ENCODE measurements around the gene DNAAF5.

Gene DNAAF5

GRCh38 chr7:755413-755805 lies 28.9 kb downstream of the DNAAF5 start:
- H3K36me3 ChIP-seq (ENCODE audit: control insufficient read depth, insufficient read depth, low read length): peaks cover 42% of the 10 kb centered on the region
- no peaks in the 10 kb centered on the region for H3K4me1 ChIP-seq (ENCODE audit: control insufficient read depth, insufficient read depth, low read length, poor library complexity, severe bottlenecking)
- no peaks in the 10 kb centered on the region for H3K27me3 ChIP-seq (replicated peaks; ENCODE audit: control insufficient read depth, insufficient read depth, low read length, poor library complexity, severe bottlenecking)
- no peak for DNase-seq
- H3K27ac ChIP-seq (ENCODE audit: insufficient read depth, low read length, poor library complexity, severe bottlenecking): no peak overlapping the region
- no peak overlapping the region for H3K4me3 ChIP-seq (ENCODE audit: insufficient read depth, low read depth, low read length, poor library complexity, severe bottlenecking)
- no peaks in the 10 kb centered on the region for H3K9me3 ChIP-seq (ENCODE audit: control insufficient read depth, low read length)

GRCh38 chr7:756231-756927 lies 29.9 kb downstream of the DNAAF5 start:
- Histone ChIP-seq H3K36me3 (ENCODE audit: control insufficient read depth, insufficient read depth, low read length) (peaks cover 42% of the 10 kb centered on the region), H3K27me3 (replicated peaks; ENCODE audit: control insufficient read depth, insufficient read depth, low read length, poor library complexity, severe bottlenecking) (no peaks in the 10 kb centered on the region), H3K4me1 (ENCODE audit: control insufficient read depth, insufficient read depth, low read length, poor library complexity, severe bottlenecking) (no peaks in the 10 kb centered on the region), H3K4me3 (ENCODE audit: insufficient read depth, low read depth, low read length, poor library complexity, severe bottlenecking) (no peak overlapping the region), H3K9me3 (ENCODE audit: control insufficient read depth, low read length) (no peaks in the 10 kb centered on the region), H3K27ac (ENCODE audit: insufficient read depth, low read length, poor library complexity, severe bottlenecking) (no peak overlapping the region)
- DNase-seq: no peak

GRCh38 chr7:756928-757560 lies 30.5 kb downstream of the DNAAF5 start:
- Histone ChIP-seq H3K27ac (ENCODE audit: insufficient read depth, low read length, poor library complexity, severe bottlenecking) (no peak overlapping the region), H3K4me1 (ENCODE audit: control insufficient read depth, insufficient read depth, low read length, poor library complexity, severe bottlenecking) (no peaks in the 10 kb centered on the region), H3K4me3 (ENCODE audit: insufficient read depth, low read depth, low read length, poor library complexity, severe bottlenecking) (no peak overlapping the region), H3K36me3 (ENCODE audit: control insufficient read depth, insufficient read depth, low read length) (peaks cover 42% of the 10 kb centered on the region), H3K27me3 (replicated peaks; ENCODE audit: control insufficient read depth, insufficient read depth, low read length, poor library complexity, severe bottlenecking) (no peaks in the 10 kb centered on the region), H3K9me3 (ENCODE audit: control insufficient read depth, low read length) (no peaks in the 10 kb centered on the region)
- no peak for DNase-seq

GRCh38 chr7:757741-758163 lies 31.3 kb downstream of the DNAAF5 start:
- no peaks in the 10 kb centered on the region for H3K9me3 ChIP-seq (ENCODE audit: control insufficient read depth, low read length)
- no peak overlapping the region for H3K27ac ChIP-seq (ENCODE audit: insufficient read depth, low read length, poor library complexity, severe bottlenecking)
- peaks cover 42% of the 10 kb centered on the region for H3K36me3 ChIP-seq (ENCODE audit: control insufficient read depth, insufficient read depth, low read length)
- H3K27me3 ChIP-seq (replicated peaks; ENCODE audit: control insufficient read depth, insufficient read depth, low read length, poor library complexity, severe bottlenecking): no peaks in the 10 kb centered on the region
- H3K4me3 ChIP-seq (ENCODE audit: insufficient read depth, low read depth, low read length, poor library complexity, severe bottlenecking): no peak overlapping the region
- no peak for DNase-seq
- H3K4me1 ChIP-seq (ENCODE audit: control insufficient read depth, insufficient read depth, low read length, poor library complexity, severe bottlenecking): no peaks in the 10 kb centered on the region

GRCh38 chr7:759569-759968 lies 33.1 kb downstream of the DNAAF5 start:
- Histone ChIP-seq H3K36me3 (ENCODE audit: control insufficient read depth, insufficient read depth, low read length) (peaks cover 53% of the 10 kb centered on the region), H3K4me3 (ENCODE audit: insufficient read depth, low read depth, low read length, poor library complexity, severe bottlenecking) (no peak overlapping the region), H3K9me3 (ENCODE audit: control insufficient read depth, low read length) (no peaks in the 10 kb centered on the region), H3K27me3 (replicated peaks; ENCODE audit: control insufficient read depth, insufficient read depth, low read length, poor library complexity, severe bottlenecking) (no peaks in the 10 kb centered on the region), H3K27ac (ENCODE audit: insufficient read depth, low read length, poor library complexity, severe bottlenecking) (no peak overlapping the region), H3K4me1 (ENCODE audit: control insufficient read depth, insufficient read depth, low read length, poor library complexity, severe bottlenecking) (no peaks in the 10 kb centered on the region)
- DNase-seq: no peak

- H3K36me3 ChIP-seq (ENCODE audit: control insufficient read depth, insufficient read depth, low read length): peaks cover 51% of the 10 kb centered on the region
- no peak overlapping the region for H3K4me3 ChIP-seq (ENCODE audit: insufficient read depth, low read depth, low read length, poor library complexity, severe bottlenecking)
- H3K27me3 ChIP-seq (replicated peaks; ENCODE audit: control insufficient read depth, insufficient read depth, low read length, poor library complexity, severe bottlenecking): no peaks in the 10 kb centered on the region
- no peaks in the 10 kb centered on the region for H3K4me1 ChIP-seq (ENCODE audit: control insufficient read depth, insufficient read depth, low read length, poor library complexity, severe bottlenecking)
- no peaks in the 10 kb centered on the region for H3K9me3 ChIP-seq (ENCODE audit: control insufficient read depth, low read length)
- H3K27ac ChIP-seq (ENCODE audit: insufficient read depth, low read length, poor library complexity, severe bottlenecking): no peak overlapping the region
- no peak for DNase-seq
These were observed 33.5 kb downstream of the DNAAF5 start for GRCh38 chr7:760006-760405.

GRCh38 chr7:761101-761500 lies 34.6 kb downstream of the DNAAF5 start:
- Histone ChIP-seq H3K9me3 (ENCODE audit: control insufficient read depth, low read length) (no peaks in the 10 kb centered on the region), H3K36me3 (ENCODE audit: control insufficient read depth, insufficient read depth, low read length) (peaks cover 48% of the 10 kb centered on the region), H3K27me3 (replicated peaks; ENCODE audit: control insufficient read depth, insufficient read depth, low read length, poor library complexity, severe bottlenecking) (no peaks in the 10 kb centered on the region), H3K4me3 (ENCODE audit: insufficient read depth, low read depth, low read length, poor library complexity, severe bottlenecking) (no peak overlapping the region), H3K4me1 (ENCODE audit: control insufficient read depth, insufficient read depth, low read length, poor library complexity, severe bottlenecking) (no peaks in the 10 kb centered on the region), H3K27ac (ENCODE audit: insufficient read depth, low read length, poor library complexity, severe bottlenecking) (no peak overlapping the region)
- no peak for DNase-seq

GRCh38 chr7:761631-762030 lies 35.1 kb downstream of the DNAAF5 start:
- H3K4me3 ChIP-seq (ENCODE audit: insufficient read depth, low read depth, low read length, poor library complexity, severe bottlenecking): no peak overlapping the region
- DNase-seq: no peak
- H3K27me3 ChIP-seq (replicated peaks; ENCODE audit: control insufficient read depth, insufficient read depth, low read length, poor library complexity, severe bottlenecking): no peaks in the 10 kb centered on the region
- peaks cover 44% of the 10 kb centered on the region for H3K36me3 ChIP-seq (ENCODE audit: control insufficient read depth, insufficient read depth, low read length)
- H3K4me1 ChIP-seq (ENCODE audit: control insufficient read depth, insufficient read depth, low read length, poor library complexity, severe bottlenecking): no peaks in the 10 kb centered on the region
- no peak overlapping the region for H3K27ac ChIP-seq (ENCODE audit: insufficient read depth, low read length, poor library complexity, severe bottlenecking)
- H3K9me3 ChIP-seq (ENCODE audit: control insufficient read depth, low read length): no peaks in the 10 kb centered on the region

GRCh38 chr7:762885-763284 lies 36.4 kb downstream of the DNAAF5 start:
- Histone ChIP-seq H3K36me3 (ENCODE audit: control insufficient read depth, insufficient read depth, low read length) (peaks cover 31% of the 10 kb centered on the region), H3K27me3 (replicated peaks; ENCODE audit: control insufficient read depth, insufficient read depth, low read length, poor library complexity, severe bottlenecking) (no peaks in the 10 kb centered on the region), H3K9me3 (ENCODE audit: control insufficient read depth, low read length) (no peaks in the 10 kb centered on the region), H3K4me3 (ENCODE audit: insufficient read depth, low read depth, low read length, poor library complexity, severe bottlenecking) (no peak overlapping the region), H3K4me1 (ENCODE audit: control insufficient read depth, insufficient read depth, low read length, poor library complexity, severe bottlenecking) (no peaks in the 10 kb centered on the region), H3K27ac (ENCODE audit: insufficient read depth, low read length, poor library complexity, severe bottlenecking) (no peak overlapping the region)
- DNase-seq: no peak

- no peak overlapping the region for H3K4me3 ChIP-seq (ENCODE audit: insufficient read depth, low read depth, low read length, poor library complexity, severe bottlenecking)
- peaks cover 27% of the 10 kb centered on the region for H3K36me3 ChIP-seq (ENCODE audit: control insufficient read depth, insufficient read depth, low read length)
- no peak for DNase-seq
- H3K4me1 ChIP-seq (ENCODE audit: control insufficient read depth, insufficient read depth, low read length, poor library complexity, severe bottlenecking): no peaks in the 10 kb centered on the region
- no peaks in the 10 kb centered on the region for H3K9me3 ChIP-seq (ENCODE audit: control insufficient read depth, low read length)
- H3K27ac ChIP-seq (ENCODE audit: insufficient read depth, low read length, poor library complexity, severe bottlenecking): no peak overlapping the region
- no peaks in the 10 kb centered on the region for H3K27me3 ChIP-seq (replicated peaks; ENCODE audit: control insufficient read depth, insufficient read depth, low read length, poor library complexity, severe bottlenecking)
These were observed 37.3 kb downstream of the DNAAF5 start for GRCh38 chr7:763762-764161.
